Mammary epithelial cell (primary cell): ENCODE measurements around the gene VWA3B.

Experiments used
- CTCF ChIP-seq, 2 donors: IDR thresholded peaks in 1 of 2; conservative IDR thresholded peaks in 1 of 2; 2 replicates each; pipeline ENCODE4 v1.5.1; 2011 to 2012; ENCODE audit warnings: inconsistent platforms in 2 of 2, low read length in 2 of 2, mild to moderate bottlenecking in 2 of 2, control low read depth in 1 of 2, low read depth in 1 of 2; ENCODE audit not compliant: insufficient read depth in 1 of 2; ENCODE audit errors: extremely low read depth in 1 of 2
- EZH2 ChIP-seq: IDR thresholded peaks from 2 replicates; pipeline ENCODE4 v1.6.1; 2012; ENCODE audit warnings: low read length, inconsistent platforms, borderline replicate concordance

DNA sequence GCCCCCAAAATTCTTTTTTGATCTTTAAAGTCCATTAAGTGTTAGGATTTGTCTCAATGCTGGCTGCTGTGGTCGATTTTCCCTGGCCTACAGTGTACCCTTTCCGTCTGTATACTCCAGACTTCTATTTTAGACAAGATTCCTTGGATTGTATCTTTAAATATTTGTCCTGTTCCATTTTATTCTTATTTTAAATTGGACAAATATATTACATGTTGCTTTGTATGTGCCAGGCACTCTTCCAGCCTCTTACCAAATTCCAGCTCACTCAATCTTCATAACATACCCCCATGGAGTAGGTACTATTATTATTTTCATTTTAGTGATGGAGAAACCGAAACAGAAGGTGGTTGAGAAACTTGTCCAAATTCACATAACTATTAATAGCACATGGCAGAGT is 58.1 kb downstream of the VWA3B start:
- TF ChIP-seq EZH2 (no peak), CTCF (conservative IDR thresholded peaks at IDR 0.05 in 1 of 2, IDR thresholded peaks at IDR 0.05 in 1 of 2; ENCODE audit: extremely low read depth in 1 of 2, insufficient read depth in 1 of 2, low read depth in 1 of 2, low read length in 2 of 2) (no peak)
